DND-41 (cell line): ENCODE measurements around the gene KAT6B.

Source experiments
- ATAC-seq: fragments of 200-7000 bp; cut with Tn5 transposase; 3 replicates; pipeline ENCODE4 v1.9.1; 2021; ENCODE audit warnings: low read depth; ENCODE audit not compliant: insufficient read depth
- DNase-seq: peaks from one replicate; pipeline ENCODE4 v3.0.0-alpha.2; 2020
- H2AFZ ChIP-seq: 2 replicates; pipeline ENCODE4 v1.6.0; 2012; ENCODE audit warnings: low read depth, low read length
- H3K27ac ChIP-seq: 2 replicates; pipeline ENCODE4 v1.5.1; 2012; ENCODE audit warnings: low read length, inconsistent platforms
- H3K27me3 ChIP-seq: fragments of 200-600 bp; sonication (generic); 2 replicates; pipeline ENCODE4 v1.6.0; 2012; ENCODE audit warnings: low read length, mild to moderate bottlenecking, inconsistent platforms; ENCODE audit not compliant: insufficient read depth, poor library complexity
- H3K36me3 ChIP-seq: 2 replicates; pipeline ENCODE4 v1.5.1; 2012; ENCODE audit warnings: low read length, inconsistent platforms; ENCODE audit not compliant: insufficient read depth
- H3K4me1 ChIP-seq: 2 replicates; pipeline ENCODE4 v1.5.1; 2012; ENCODE audit warnings: mild to moderate bottlenecking, low read length; ENCODE audit not compliant: insufficient read depth
- H3K4me2 ChIP-seq: 2 replicates; pipeline ENCODE4 v1.6.0; 2012; ENCODE audit warnings: mild to moderate bottlenecking, moderate library complexity, low read length, inconsistent platforms; ENCODE audit not compliant: insufficient read depth
- H3K4me3 ChIP-seq, 2 experiments: fragments of 200-600 bp in 1 of 2; shearing (Covaris generic) in 1 of 2; 2 replicates each; pipeline ENCODE4 v1.5.1; 2012 to 2016; ENCODE audit warnings: inconsistent platforms in 2 of 2, low read length in 2 of 2, mild to moderate bottlenecking in 2 of 2, low read depth in 1 of 2, moderate library complexity in 1 of 2
- H3K79me2 ChIP-seq: 2 replicates; pipeline ENCODE4 v1.6.0; 2012; ENCODE audit warnings: low read length, inconsistent platforms; ENCODE audit not compliant: insufficient read depth
- H3K9ac ChIP-seq: 2 replicates; pipeline ENCODE4 v1.6.0; 2012; ENCODE audit warnings: low read depth, mild to moderate bottlenecking, inconsistent platforms, low read length, moderate library complexity
- H3K9me3 ChIP-seq: 2 replicates; pipeline ENCODE4 v1.5.1; 2012; ENCODE audit warnings: low read length, moderate library complexity, mild to moderate bottlenecking, inconsistent platforms; ENCODE audit not compliant: insufficient read depth, severe bottlenecking
- H4K20me1 ChIP-seq: 2 replicates; pipeline ENCODE4 v1.6.0; 2012; ENCODE audit warnings: low read length; ENCODE audit not compliant: insufficient read depth
- CTCF ChIP-seq: IDR thresholded peaks from 2 replicates; pipeline ENCODE4 v1.5.1; 2012; ENCODE audit warnings: borderline replicate concordance, low read length, moderate library complexity, mild to moderate bottlenecking; ENCODE audit not compliant: poor library complexity, severe bottlenecking; ENCODE audit errors: extremely low read depth
- EZH2 ChIP-seq: IDR thresholded peaks from 3 replicates; pipeline ENCODE4 v1.6.1; 2012; ENCODE audit warnings: borderline replicate concordance, low read depth, mild to moderate bottlenecking, moderate library complexity, low read length, inconsistent platforms; ENCODE audit not compliant: severe bottlenecking

Gene KAT6B

GRCh38 chr10:74813381-74814259 is 12.8 kb upstream of the KAT6B start:
- Histone ChIP-seq H3K36me3 (no peaks in the 10 kb centered on the region), H3K4me2 (no peak overlapping the region), H3K4me3 (no peak overlapping the region), H3K27me3 (no peaks in the 10 kb centered on the region), H3K9ac (no peak overlapping the region), H3K79me2 (no peaks in the 10 kb centered on the region), H4K20me1 (no peaks in the 10 kb centered on the region), H2AFZ (no peak overlapping the region), H3K9me3 (no peaks in the 10 kb centered on the region), H3K4me1 (no peaks in the 10 kb centered on the region), H3K27ac (no peak overlapping the region)
- ATAC-seq (no peak), DNase-seq (no peak)
- TF ChIP-seq EZH2: no peak
- TF ChIP-seq CTCF: no peak

- Histone ChIP-seq H3K4me1 (no peaks in the 10 kb centered on the region), H3K4me3 (no peak overlapping the region), H2AFZ (no peak overlapping the region), H3K9ac (no peak overlapping the region), H3K27ac (no peak overlapping the region), H3K4me2 (no peak overlapping the region), H4K20me1 (no peaks in the 10 kb centered on the region), H3K27me3 (no peaks in the 10 kb centered on the region), H3K79me2 (no peaks in the 10 kb centered on the region), H3K9me3 (no peaks in the 10 kb centered on the region), H3K36me3 (no peaks in the 10 kb centered on the region)
- ATAC-seq (no peak), DNase-seq (no peak)
- TF ChIP-seq EZH2 (no peak), CTCF (no peak)
Measured at GRCh38 chr10:74814797-74815196, 11.6 kb upstream of the KAT6B start.

- Histone ChIP-seq H4K20me1 (no peaks in the 10 kb centered on the region), H3K4me3 (no peak overlapping the region), H3K36me3 (no peaks in the 10 kb centered on the region), H3K4me2 (no peak overlapping the region), H3K27ac (no peak overlapping the region), H3K79me2 (no peaks in the 10 kb centered on the region), H3K9me3 (no peaks in the 10 kb centered on the region), H3K4me1 (no peaks in the 10 kb centered on the region), H2AFZ (no peak overlapping the region), H3K9ac (no peak overlapping the region), H3K27me3 (no peaks in the 10 kb centered on the region)
- ATAC-seq: no peak
- TF ChIP-seq EZH2 (no peak), CTCF (no peak)
- no peak for DNase-seq
Measured at GRCh38 chr10:74816824-74817498, 9.4 kb upstream of the KAT6B start.
